Measurements from ENCODE around the gene TIMM9.
"Not testable (repeated sequence)": the region's sequence is repeated elsewhere in the genome, so short reads cannot be mapped to it uniquely, and the experiment has no call there.

TIMM9 gene

DNA sequence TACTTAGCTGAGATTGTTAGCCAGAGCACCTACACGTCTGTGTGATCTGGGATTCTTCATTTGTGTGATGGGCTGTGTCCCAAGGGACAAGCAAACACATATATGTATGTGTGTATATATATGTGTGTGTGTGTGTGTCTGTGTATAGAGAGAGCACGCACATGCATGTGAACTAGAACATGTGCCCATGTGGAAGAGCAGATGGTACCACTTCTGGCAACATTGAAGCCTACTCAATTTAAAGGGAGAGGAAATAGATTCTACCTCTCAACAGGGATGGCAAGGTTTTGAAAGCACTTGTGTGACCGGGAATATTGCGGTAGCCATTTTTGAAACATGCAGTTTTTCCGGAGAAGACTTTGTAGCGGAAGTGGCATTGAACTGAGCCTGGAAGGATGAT lies 30.2 kb downstream of the TIMM9 start:
- no peak for DNase-seq

- peak; percentile 74 for DNase-seq
Observed at GRCh38 chr14:58395812-58396788, 31.2 kb downstream of the TIMM9 start, which contains the start of gene TOMM20L. Gene TOMM20L (plus strand): TSS chr14:58395930. CDS start chr14:58395958, 28 bp downstream.

GRCh38 chr14:58395562-58395811 lies 31.8 kb downstream of the TIMM9 start:
- no peak for DNase-seq

DNA sequence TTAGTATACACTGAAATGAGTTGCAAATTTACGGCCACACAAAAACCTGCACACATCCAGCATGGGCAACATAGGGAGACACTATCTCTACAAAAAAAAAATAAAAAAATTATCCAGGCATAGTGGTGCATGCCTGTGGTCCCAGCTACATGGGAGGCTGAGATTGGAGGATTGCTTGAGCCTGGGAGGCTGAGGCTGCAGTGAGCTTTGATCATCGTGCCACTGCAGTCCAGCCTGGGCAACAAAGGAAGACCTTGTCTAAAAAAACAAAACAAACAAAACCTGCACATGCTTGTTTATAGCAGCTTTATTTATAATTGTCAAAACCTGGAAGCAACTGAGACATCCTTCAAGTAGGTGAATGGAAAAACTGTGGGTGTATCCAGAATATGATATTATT lies 36.5 kb downstream of the TIMM9 start:
- DNase-seq: no peak

DNA sequence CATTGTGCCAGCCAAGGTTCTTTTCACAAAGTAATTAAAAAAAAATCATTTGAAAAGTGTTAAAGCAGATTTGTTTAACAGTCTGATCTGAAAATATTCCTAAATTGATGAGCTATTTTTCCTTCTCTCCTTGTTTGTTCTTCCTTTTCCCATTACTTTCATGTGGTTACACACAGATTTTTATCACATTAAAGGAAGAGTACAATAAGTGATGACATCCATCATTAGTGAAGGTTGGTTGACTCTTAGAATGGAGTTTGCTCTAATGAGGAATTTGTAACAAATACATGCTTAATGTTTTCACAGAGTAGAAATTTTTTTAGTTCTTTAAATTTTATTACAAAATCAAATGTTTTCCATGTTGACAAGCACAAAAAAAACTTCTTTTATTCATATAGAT lies 50.5 kb downstream of the TIMM9 start:
- DNase-seq: no peak

- DNase-seq: no peak
Observed at GRCh38 chr14:58368956-58369355, 58.4 kb downstream of the TIMM9 start.

- DNase-seq: no peak
Observed at GRCh38 chr14:58367296-58367695, 60.0 kb downstream of the TIMM9 start.

DNA sequence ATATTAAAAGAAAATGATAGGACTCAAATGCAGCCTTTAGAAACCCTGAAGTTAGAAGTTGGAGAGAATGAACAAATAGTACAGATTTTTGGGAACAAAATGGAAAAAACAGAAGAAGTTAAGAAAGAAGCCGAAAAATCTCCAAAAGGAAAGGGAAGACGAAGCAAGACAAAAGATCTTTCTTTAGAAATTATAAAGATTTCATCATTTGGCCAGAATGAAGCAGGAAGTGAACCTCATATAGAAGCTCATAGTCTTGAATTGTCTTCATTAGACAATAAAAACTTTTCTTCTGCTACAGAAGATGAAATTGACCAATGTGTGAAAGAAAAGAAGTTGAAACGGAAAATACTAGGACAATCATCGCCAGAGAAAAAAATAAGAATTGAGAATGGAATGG lies 63.0 kb downstream of the TIMM9 start:
- DNase-seq: no peak

GRCh38 chr14:58362798-58363412 lies 64.4 kb downstream of the TIMM9 start:
- DNase-seq: no peak

DNA sequence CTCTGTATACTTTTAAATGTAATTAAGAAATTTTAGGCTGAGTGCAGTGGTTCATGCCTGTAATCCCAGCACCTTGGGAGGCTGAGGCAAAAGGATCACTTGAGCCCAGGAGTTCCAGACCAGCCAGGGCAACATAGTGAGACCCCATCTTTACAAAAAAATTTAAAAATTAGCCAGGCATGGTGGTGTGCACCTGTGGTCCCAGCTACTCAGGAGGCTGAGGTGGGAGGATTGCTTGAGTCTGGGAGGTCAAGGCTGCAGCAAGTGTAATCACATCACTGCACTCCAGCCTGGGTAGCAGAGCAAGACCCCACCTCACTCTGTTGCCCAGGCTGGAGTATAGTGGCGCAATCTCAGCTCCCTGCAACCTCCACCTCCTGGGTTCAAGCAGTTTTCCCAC lies 65.1 kb downstream of the TIMM9 start:
- DNase-seq: not testable (repeated sequence)
